Progenitor cell of endocrine pancreas (in vitro differentiated cells): ENCODE data around the gene ADGRL3. TPM values are rescaled to one million over a fixed set of nuclear protein-coding genes. Genes with fewer than 3 reads are reported as not detected.

Source experiments
- DNase-seq: peaks from one replicate; pipeline ENCODE4 v3.0.0; 2021; ENCODE audit warnings: low spot score; ENCODE audit not compliant: unreplicated experiment
- H3K27ac Mint-ChIP-seq: 2 replicates; pipeline ENCODE4 v1.8.0; 2021; ENCODE audit warnings: mild to moderate bottlenecking, moderate library complexity, mixed read lengths
- H3K27me3 Mint-ChIP-seq: 2 replicates; pipeline ENCODE4 v1.8.0; 2021; ENCODE audit warnings: mixed read lengths
- H3K36me3 Mint-ChIP-seq: 2 replicates; pipeline ENCODE4 v1.8.0; 2022; ENCODE audit warnings: mixed read lengths; ENCODE audit not compliant: insufficient read depth
- H3K4me1 Mint-ChIP-seq: 2 replicates; pipeline ENCODE4 v1.8.0; 2021; ENCODE audit warnings: low read depth, mixed read lengths
- H3K4me3 Mint-ChIP-seq: 2 replicates; pipeline ENCODE4 v1.8.0; 2021; ENCODE audit warnings: low read depth, mild to moderate bottlenecking, moderate library complexity, mixed read lengths
- H3K9me3 Mint-ChIP-seq: 2 replicates; pipeline ENCODE4 v1.8.0; 2021; ENCODE audit warnings: low read depth, mixed read lengths
- total RNA-seq: library from RNA; stranded (reverse); gene quantifications from 2 replicates; pipeline ENCODE4 v1.2.1, GENCODE V29; 2021
- TF ChIP-seq, protein P1 (sequence below): fragments of 200-600 bp; sonication (generic); IDR thresholded peaks from one replicate; pipeline ENCODE4 v1.5.0; 2021; ENCODE audit warnings: antibody characterized with exemption, mild to moderate bottlenecking; ENCODE audit not compliant: unreplicated experiment

The ADGRL3 gene
- total RNA-seq, 1 donor from 2014 or later: 5.6 TPM

DNA sequence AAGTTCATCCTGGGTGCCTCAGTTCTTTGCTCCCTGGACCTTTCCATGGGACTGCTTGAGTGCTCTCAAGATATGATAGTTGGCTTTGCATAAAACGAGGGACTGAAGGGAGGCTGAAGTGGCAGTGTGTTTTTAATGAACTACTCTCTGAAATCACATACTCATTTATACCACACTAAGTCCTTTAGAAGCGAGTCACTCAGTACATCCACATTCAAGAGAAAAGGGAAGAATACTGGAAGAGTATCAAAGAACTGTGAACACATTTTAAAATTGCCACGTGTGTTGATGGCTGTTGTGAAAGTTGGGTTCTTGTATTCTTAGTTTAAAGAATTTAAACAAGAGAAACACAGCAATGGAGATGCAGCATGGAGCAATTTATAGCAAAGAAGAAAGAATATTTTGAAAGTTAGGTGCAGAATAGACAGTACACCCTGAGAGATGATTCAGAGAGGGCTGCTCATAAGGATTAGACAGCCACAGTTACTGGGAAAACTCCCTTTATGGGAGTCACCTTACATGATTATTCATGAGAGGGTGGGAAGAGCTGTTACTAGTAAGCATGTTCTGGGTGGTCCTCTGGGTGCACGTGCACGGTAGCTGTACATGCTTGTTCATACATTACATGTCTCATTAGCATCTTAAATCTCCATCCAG, 380.7 kb downstream of the ADGRL3 start:
- Mint-ChIP-seq H3K4me1 (no peaks in the 10 kb centered on the region), H3K4me3 (no peak overlapping the region), H3K9me3 (peaks cover 6% of the 10 kb centered on the region), H3K27ac (no peak overlapping the region), H3K27me3 (no peaks in the 10 kb centered on the region), H3K36me3 (no peaks in the 10 kb centered on the region)
- no peak for DNase-seq
- TF ChIP-seq, protein P1, sequence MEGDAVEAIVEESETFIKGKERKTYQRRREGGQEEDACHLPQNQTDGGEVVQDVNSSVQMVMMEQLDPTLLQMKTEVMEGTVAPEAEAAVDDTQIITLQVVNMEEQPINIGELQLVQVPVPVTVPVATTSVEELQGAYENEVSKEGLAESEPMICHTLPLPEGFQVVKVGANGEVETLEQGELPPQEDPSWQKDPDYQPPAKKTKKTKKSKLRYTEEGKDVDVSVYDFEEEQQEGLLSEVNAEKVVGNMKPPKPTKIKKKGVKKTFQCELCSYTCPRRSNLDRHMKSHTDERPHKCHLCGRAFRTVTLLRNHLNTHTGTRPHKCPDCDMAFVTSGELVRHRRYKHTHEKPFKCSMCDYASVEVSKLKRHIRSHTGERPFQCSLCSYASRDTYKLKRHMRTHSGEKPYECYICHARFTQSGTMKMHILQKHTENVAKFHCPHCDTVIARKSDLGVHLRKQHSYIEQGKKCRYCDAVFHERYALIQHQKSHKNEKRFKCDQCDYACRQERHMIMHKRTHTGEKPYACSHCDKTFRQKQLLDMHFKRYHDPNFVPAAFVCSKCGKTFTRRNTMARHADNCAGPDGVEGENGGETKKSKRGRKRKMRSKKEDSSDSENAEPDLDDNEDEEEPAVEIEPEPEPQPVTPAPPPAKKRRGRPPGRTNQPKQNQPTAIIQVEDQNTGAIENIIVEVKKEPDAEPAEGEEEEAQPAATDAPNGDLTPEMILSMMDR: no peak

GRCh38 chr4:61583696-61584095, 383.6 kb downstream of the ADGRL3 start:
- Mint-ChIP-seq H3K4me1 (no peaks in the 10 kb centered on the region), H3K4me3 (no peak overlapping the region), H3K9me3 (peaks cover 6% of the 10 kb centered on the region), H3K27me3 (no peaks in the 10 kb centered on the region), H3K36me3 (no peaks in the 10 kb centered on the region), H3K27ac (no peak overlapping the region)
- DNase-seq: no peak
- TF ChIP-seq, protein P1: no peak

GRCh38 chr4:61588621-61589402, 388.7 kb downstream of the ADGRL3 start:
- Mint-ChIP-seq H3K9me3 (no peaks in the 10 kb centered on the region), H3K4me3 (no peak overlapping the region), H3K36me3 (no peaks in the 10 kb centered on the region), H3K27ac (no peak overlapping the region), H3K4me1 (no peaks in the 10 kb centered on the region), H3K27me3 (no peaks in the 10 kb centered on the region)
- no peak for DNase-seq
- TF ChIP-seq, protein P1: no peak

DNA sequence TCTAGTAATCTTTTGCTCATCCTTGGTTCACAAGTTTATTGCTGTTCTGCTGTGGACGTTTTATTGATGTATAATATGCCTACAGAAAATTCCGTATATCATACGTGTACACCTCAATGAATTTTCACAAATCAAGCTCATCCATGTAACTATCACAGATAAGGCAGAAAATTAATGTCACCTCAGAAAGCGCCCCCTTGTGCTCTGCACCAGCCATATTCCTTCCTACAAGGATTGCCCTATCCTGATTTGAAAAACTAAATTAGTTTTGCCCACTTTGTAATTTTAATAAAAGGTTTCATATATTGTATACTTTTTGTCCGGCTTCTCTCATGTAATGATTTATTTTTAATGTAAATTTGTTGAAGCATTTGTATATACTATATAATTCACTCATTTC, 390.8 kb downstream of the ADGRL3 start:
- no peaks in the 10 kb centered on the region for H3K4me1 Mint-ChIP-seq
- no peak overlapping the region for H3K4me3 Mint-ChIP-seq
- no peaks in the 10 kb centered on the region for H3K27me3 Mint-ChIP-seq
- no peak for DNase-seq
- TF ChIP-seq, protein P1: no peak
- H3K36me3 Mint-ChIP-seq: no peaks in the 10 kb centered on the region
- no peak overlapping the region for H3K27ac Mint-ChIP-seq
- H3K9me3 Mint-ChIP-seq: no peaks in the 10 kb centered on the region

DNA sequence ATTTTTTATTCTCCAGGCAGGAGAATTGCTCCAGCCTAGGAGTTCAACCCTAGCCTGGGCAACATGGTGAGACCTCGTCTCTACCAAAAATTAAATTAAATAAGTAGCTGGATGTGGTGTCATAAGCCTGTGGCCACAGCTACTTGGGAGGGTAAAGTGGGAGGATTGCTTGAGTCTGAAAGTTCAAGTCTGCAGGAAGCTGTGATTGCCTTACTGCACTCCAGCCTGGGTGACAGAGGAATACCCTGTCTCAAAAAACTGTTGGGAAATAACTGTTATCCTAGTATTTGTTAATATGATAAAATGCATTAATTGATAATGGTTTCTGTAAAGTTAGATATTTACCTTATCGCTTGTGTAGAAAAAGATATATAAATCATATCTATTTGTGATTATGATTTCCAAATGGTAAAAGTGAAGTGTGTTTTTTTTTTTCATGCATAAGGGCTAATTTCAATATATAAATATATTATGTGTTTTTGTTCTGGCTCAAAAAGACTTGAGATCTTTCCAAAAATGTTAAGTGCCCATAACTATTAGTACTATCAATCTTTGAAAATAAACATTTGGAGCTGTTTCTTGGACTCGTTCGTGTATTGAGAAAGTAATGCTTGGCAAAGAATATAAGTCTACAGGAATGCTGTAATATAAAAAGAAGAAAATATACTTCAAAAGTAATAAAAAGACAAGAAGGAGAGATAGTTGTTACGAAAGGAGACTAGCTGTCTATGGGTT, 396.6 kb downstream of the ADGRL3 start:
- Mint-ChIP-seq H3K9me3 (no peaks in the 10 kb centered on the region), H3K27me3 (no peaks in the 10 kb centered on the region), H3K27ac (no peak overlapping the region), H3K36me3 (no peaks in the 10 kb centered on the region), H3K4me3 (no peak overlapping the region), H3K4me1 (no peaks in the 10 kb centered on the region)
- DNase-seq: no peak
- TF ChIP-seq, protein P1: no peak
